Measurements from ENCODE around the gene BBS4.

Gene BBS4

DNA sequence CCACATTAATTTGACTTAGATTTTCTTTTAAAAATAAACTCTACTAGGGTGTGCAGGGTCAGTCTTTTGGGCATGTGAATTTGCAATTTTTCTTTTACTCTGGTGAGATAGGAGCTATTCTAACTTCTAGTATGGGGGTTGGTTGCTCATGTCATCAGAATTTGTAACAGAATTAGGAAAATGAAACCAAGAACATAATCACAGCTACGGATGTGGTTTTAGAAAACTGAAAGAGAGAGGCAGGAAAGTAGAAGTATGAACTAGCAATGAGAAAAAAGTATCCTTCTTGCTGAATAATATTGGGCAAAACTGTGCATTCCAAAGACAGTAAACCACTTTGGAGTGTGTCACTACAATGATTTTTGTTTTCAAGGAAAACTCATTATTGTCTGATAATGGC, 54.2 kb downstream of the BBS4 start:
- DNase-seq: no peak
- TF ChIP-seq, protein P1, sequence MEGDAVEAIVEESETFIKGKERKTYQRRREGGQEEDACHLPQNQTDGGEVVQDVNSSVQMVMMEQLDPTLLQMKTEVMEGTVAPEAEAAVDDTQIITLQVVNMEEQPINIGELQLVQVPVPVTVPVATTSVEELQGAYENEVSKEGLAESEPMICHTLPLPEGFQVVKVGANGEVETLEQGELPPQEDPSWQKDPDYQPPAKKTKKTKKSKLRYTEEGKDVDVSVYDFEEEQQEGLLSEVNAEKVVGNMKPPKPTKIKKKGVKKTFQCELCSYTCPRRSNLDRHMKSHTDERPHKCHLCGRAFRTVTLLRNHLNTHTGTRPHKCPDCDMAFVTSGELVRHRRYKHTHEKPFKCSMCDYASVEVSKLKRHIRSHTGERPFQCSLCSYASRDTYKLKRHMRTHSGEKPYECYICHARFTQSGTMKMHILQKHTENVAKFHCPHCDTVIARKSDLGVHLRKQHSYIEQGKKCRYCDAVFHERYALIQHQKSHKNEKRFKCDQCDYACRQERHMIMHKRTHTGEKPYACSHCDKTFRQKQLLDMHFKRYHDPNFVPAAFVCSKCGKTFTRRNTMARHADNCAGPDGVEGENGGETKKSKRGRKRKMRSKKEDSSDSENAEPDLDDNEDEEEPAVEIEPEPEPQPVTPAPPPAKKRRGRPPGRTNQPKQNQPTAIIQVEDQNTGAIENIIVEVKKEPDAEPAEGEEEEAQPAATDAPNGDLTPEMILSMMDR (IDR thresholded peaks at IDR 0.05; ENCODE audit: low read depth, low read length, missing control alignments): no peak
- in situ Hi-C loops (cut with HindIII; ENCODE audit: low pct_ligation_motif_present, low sequenced_read_pairs): no loop called here
- Histone ChIP-seq H3K4me3 (ENCODE audit: low read depth, low read length) (no peak overlapping the region), H3K27me3 (replicated peaks) (no peaks in the 10 kb centered on the region), H3K36me3 (replicated peaks) (peaks cover 13% of the 10 kb centered on the region), H3K27ac (no peak overlapping the region)

DNA sequence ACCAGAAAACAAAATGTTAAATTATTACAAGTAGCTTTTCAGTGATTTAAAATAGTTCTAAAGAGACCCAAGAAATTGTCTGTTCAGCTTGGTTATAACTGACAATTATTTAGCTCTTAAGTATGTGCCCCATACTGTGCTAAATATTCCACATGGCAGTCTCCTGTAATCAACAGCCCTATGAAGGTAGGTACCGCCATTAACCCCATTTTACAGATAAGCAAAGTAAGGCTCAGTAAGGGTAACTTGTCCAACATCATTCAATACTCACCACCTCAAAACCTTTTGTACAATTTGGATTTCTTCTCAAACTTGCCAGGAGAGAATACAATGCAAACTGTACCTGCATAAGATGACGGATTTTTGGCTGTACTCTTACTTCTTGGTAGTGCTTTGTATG, 63.7 kb downstream of the BBS4 start:
- no peak overlapping the region for H3K27ac ChIP-seq
- DNase-seq: no peak
- H3K4me3 ChIP-seq (ENCODE audit: low read depth, low read length): no peak overlapping the region
- H3K36me3 ChIP-seq (replicated peaks): peaks cover 19% of the 10 kb centered on the region
- in situ Hi-C loops (cut with HindIII; ENCODE audit: low pct_ligation_motif_present, low sequenced_read_pairs): loop anchor here (25.0 kb wide), 1 partner anchor 338 kb away; no protein-coding TSS in a partner anchor
- TF ChIP-seq, protein P1 (IDR thresholded peaks at IDR 0.05; ENCODE audit: low read depth, low read length, missing control alignments): no peak
- H3K27me3 ChIP-seq (replicated peaks): no peaks in the 10 kb centered on the region

DNA sequence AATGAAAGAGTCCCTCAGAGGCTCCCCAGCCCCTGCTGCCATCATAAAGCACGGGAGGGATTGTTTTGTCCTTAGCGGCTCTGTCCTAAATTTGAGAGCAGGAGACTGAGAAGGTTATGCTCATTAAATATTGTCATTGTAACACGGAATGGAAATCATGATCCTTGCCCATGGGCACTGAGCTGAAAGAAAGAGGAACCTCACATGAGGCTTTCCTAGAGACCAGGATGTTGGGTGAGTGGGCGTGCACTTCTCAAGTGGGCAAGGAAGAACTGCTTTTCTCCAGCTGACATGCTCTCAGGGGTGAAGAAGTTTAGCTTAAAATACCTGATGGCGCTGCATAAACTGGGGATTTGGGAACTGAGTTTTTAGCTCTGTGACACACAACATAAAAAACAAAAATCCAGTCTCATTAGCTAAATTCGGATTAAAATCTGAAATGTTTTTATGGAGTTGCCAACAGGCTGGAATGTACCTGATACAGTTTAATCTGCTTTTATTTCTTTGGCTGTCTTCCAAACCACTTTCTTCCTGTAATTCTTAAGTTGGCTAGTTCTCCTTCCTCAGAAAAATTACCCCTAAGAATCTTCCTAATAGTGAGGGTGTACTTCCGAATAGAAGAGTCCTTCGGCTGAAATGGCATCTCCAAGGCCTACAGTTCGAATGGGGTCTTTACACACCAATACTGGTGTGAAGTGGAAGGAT, 65.9 kb downstream of the BBS4 start:
- TF ChIP-seq, protein P1 (IDR thresholded peaks at IDR 0.05; ENCODE audit: low read depth, low read length, missing control alignments): no peak
- in situ Hi-C loops (cut with HindIII; ENCODE audit: low pct_ligation_motif_present, low sequenced_read_pairs): loop anchor here (25.0 kb wide), 1 partner anchor 335 kb away; no protein-coding TSS in a partner anchor
- Histone ChIP-seq H3K27me3 (replicated peaks) (no peaks in the 10 kb centered on the region), H3K4me3 (ENCODE audit: low read depth, low read length) (no peak overlapping the region), H3K36me3 (replicated peaks) (peaks cover 32% of the 10 kb centered on the region), H3K27ac (no peak overlapping the region)
- DNase-seq: no peak

DNA sequence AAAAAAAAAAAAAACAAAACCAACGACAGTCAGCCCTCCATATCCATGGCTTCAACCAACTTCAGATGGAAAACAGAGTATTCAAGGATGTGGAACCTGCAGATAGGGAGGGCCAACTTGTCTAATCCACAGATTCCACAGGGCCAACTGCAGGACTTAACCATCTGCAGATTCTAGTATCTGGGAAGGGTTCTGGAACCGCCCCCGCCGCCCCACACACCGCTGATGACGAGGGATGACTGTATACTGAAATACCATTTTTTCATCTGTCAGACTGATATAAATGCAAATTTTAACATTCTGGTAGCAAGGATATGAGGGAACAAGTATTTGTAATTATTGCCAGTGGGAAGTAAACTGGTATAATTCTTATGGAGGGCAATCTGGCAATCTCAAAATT, 68.1 kb downstream of the BBS4 start:
- no peak overlapping the region for H3K4me3 ChIP-seq (ENCODE audit: low read depth, low read length)
- no peak overlapping the region for H3K27ac ChIP-seq
- peaks cover 32% of the 10 kb centered on the region for H3K36me3 ChIP-seq (replicated peaks)
- H3K27me3 ChIP-seq (replicated peaks): no peaks in the 10 kb centered on the region
- in situ Hi-C loops (cut with HindIII; ENCODE audit: low pct_ligation_motif_present, low sequenced_read_pairs): loop anchor here (25.0 kb wide), 1 partner anchor 333 kb away; no protein-coding TSS in a partner anchor
- TF ChIP-seq, protein P1 (IDR thresholded peaks at IDR 0.05; ENCODE audit: low read depth, low read length, missing control alignments): no peak
- DNase-seq: no peak

DNA sequence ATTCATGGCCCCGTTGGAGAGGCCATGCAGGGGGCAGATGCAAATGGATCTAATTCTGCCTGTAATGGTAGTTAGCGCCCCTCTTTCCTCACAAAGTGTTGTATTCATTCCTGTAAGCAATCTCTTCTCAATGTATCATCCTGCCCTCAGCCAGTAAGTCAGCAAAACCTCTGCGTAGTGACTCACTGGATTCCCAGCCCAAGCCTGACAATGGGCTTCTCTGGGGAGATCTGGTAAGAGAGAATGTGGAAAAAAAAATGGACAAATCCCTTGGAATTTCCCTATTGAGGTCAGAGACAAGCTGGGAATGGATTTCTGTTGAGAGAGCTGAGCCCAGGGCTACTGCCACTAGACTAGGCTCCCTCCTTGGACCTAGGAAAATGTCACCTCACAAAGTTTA, 72.2 kb downstream of the BBS4 start:
- H3K4me3 ChIP-seq (ENCODE audit: low read depth, low read length): no peak overlapping the region
- no peaks in the 10 kb centered on the region for H3K27me3 ChIP-seq (replicated peaks)
- H3K27ac ChIP-seq: peak overlapping the region; percentile 82
- DNase-seq: peak; percentile 91
- in situ Hi-C loops (cut with HindIII; ENCODE audit: low pct_ligation_motif_present, low sequenced_read_pairs): loop anchor here (25.0 kb wide), 1 partner anchor 329 kb away; no protein-coding TSS in a partner anchor
- peaks cover 22% of the 10 kb centered on the region for H3K36me3 ChIP-seq (replicated peaks)
- TF ChIP-seq, protein P1 (IDR thresholded peaks at IDR 0.05; ENCODE audit: low read depth, low read length, missing control alignments): no peak
